ENCODE data around the gene CLCA4. TPM values are rescaled to one million over a fixed set of nuclear protein-coding genes. Genes with fewer than 3 reads are reported as not detected.

Gene CLCA4, protein sequence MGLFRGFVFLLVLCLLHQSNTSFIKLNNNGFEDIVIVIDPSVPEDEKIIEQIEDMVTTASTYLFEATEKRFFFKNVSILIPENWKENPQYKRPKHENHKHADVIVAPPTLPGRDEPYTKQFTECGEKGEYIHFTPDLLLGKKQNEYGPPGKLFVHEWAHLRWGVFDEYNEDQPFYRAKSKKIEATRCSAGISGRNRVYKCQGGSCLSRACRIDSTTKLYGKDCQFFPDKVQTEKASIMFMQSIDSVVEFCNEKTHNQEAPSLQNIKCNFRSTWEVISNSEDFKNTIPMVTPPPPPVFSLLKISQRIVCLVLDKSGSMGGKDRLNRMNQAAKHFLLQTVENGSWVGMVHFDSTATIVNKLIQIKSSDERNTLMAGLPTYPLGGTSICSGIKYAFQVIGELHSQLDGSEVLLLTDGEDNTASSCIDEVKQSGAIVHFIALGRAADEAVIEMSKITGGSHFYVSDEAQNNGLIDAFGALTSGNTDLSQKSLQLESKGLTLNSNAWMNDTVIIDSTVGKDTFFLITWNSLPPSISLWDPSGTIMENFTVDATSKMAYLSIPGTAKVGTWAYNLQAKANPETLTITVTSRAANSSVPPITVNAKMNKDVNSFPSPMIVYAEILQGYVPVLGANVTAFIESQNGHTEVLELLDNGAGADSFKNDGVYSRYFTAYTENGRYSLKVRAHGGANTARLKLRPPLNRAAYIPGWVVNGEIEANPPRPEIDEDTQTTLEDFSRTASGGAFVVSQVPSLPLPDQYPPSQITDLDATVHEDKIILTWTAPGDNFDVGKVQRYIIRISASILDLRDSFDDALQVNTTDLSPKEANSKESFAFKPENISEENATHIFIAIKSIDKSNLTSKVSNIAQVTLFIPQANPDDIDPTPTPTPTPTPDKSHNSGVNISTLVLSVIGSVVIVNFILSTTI
- total RNA-seq (2022) (not detected in 2 replicates), Bru-seq, nascent RNA (percentile 9 among the genes with signal in this experiment), BruChase-seq, experiment 1, labeled RNA remaining after a 6-hour chase (percentile 10 among the genes with signal in this experiment), BruChase-seq, experiment 2, labeled RNA remaining after a 2-hour chase (percentile 7 among the genes with signal in this experiment)
- long read RNA-seq, partial matches to known transcripts: 0 of 1 reads
- long read RNA-seq, other reads (novel, unspliced or antisense): 0 of 1 reads

DNA sequence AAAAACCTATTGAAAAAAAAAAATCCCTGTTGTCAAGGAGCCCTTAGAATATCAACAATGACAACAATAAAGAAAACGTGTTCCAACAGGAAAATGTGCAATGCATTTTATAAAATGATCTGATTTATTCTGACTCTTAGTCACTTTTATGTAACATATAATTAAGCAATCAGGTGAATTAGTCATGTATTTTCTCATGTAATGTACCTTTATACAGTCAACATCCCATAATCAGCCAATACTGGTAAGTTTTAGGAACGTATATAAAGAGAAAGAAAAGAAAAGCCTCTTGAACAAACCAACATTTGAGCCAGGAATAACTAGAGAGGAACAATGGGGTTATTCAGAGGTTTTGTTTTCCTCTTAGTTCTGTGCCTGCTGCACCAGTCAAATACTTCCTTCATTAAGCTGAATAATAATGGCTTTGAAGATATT is at the start of gene CLCA4:
TSS of gene CLCA4 (plus strand) at position 292 of the 435 bp plus-strand sequence. CDS start at position 334, 42 bp downstream.
- Mint-ChIP-seq H3K4me3 (ENCODE audit: low read depth, unreplicated experiment) (no peak within 1 kb of the TSS), H3K27me3 (ENCODE audit: unreplicated experiment) (no peaks in the 10 kb centered on the region), H3K27ac (ENCODE audit: unreplicated experiment) (peak within 1 kb of the TSS; percentile 12), H3K36me3 (ENCODE audit: insufficient read depth, unreplicated experiment) (peaks cover 7% of the 10 kb centered on the region), H3K9me3 (ENCODE audit: low read depth, unreplicated experiment) (no peaks in the 10 kb centered on the region), H3K4me1 (ENCODE audit: low read depth, unreplicated experiment) (peaks cover 31% of the 10 kb centered on the region)
- TF ChIP-seq, protein P1, sequence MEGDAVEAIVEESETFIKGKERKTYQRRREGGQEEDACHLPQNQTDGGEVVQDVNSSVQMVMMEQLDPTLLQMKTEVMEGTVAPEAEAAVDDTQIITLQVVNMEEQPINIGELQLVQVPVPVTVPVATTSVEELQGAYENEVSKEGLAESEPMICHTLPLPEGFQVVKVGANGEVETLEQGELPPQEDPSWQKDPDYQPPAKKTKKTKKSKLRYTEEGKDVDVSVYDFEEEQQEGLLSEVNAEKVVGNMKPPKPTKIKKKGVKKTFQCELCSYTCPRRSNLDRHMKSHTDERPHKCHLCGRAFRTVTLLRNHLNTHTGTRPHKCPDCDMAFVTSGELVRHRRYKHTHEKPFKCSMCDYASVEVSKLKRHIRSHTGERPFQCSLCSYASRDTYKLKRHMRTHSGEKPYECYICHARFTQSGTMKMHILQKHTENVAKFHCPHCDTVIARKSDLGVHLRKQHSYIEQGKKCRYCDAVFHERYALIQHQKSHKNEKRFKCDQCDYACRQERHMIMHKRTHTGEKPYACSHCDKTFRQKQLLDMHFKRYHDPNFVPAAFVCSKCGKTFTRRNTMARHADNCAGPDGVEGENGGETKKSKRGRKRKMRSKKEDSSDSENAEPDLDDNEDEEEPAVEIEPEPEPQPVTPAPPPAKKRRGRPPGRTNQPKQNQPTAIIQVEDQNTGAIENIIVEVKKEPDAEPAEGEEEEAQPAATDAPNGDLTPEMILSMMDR (IDR thresholded peaks at IDR 0.05; ENCODE audit: unreplicated experiment): no peak
- no peak for DNase-seq
- CTCF ChIA-PET: interaction anchor here (1.2 kb wide), 1 partner anchor 10 kb away, joined by 3 read pairs; no protein-coding TSS in a partner anchor
- BruUV-seq (replicated peaks): no TSS peak
- intact Hi-C loops (cut with micrococcal nuclease; ENCODE audit: unreplicated experiment): no loop called here

DNA sequence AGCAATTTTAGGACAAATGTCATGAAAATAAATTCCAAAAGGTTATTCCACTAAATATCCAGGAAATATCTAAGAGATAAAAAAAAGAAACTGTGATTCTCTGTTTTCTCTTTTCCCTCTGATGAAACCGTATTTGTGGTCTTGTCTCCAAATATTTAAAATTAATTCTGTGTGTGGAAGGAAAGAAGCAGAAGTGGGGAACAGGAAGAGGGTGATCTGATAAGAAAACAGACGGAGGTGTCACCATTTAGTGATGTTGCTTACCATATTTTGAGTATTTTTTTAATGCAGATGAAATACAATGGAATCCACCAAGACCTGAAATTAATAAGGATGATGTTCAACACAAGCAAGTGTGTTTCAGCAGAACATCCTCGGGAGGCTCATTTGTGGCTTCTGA is 48.6 kb upstream of the CLCA4 start:
- CTCF ChIA-PET: no interaction called here
- H3K4me1 Mint-ChIP-seq (ENCODE audit: low read depth, unreplicated experiment): peaks cover 13% of the 10 kb centered on the region

DNA sequence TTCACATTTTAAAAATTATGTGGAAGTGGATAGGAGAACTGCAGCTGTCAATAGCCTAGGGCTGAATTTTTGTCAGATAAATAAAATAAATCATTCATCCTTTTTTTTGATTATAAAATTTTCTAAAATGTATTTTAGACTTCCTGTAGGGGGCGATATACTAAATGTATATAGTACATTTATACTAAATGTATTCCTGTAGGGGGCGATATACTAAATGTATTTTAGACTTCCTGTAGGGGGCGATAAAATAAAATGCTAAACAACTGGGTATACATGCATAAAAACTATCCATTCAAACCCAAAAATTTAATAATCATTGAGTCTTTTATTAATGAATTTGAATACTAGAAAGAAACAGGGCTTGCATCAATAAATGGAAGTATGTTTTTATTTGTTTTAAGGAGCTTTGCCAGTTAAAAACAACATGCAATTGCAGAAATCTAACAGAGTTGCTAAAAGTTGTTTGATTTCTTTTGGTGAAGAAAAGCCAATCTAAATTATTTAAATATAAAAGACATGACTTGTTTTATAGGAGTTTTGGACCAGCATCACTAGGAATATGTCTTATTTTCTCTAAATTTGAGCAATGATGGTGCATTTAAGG is 46.8 kb upstream of the CLCA4 start:
- no TSS peak for BruUV-seq (replicated peaks)
- CTCF ChIA-PET: interaction anchor here (1.1 kb wide), 1 partner anchor 27 kb away, joined by 3 read pairs; no protein-coding TSS in a partner anchor
- H3K9me3 Mint-ChIP-seq (ENCODE audit: low read depth, unreplicated experiment): no peaks in the 10 kb centered on the region
- DNase-seq: no peak
- no peak overlapping the region for H3K4me3 Mint-ChIP-seq (ENCODE audit: low read depth, unreplicated experiment)
- intact Hi-C loops (cut with micrococcal nuclease; ENCODE audit: unreplicated experiment): no loop called here
- H3K27ac Mint-ChIP-seq (ENCODE audit: unreplicated experiment): no peak overlapping the region
- TF ChIP-seq, protein P1 (IDR thresholded peaks at IDR 0.05; ENCODE audit: unreplicated experiment): peak; percentile 91
- H3K4me1 Mint-ChIP-seq (ENCODE audit: low read depth, unreplicated experiment): peaks cover 20% of the 10 kb centered on the region
- H3K27me3 Mint-ChIP-seq (ENCODE audit: unreplicated experiment): peaks cover 37% of the 10 kb centered on the region
- H3K36me3 Mint-ChIP-seq (ENCODE audit: insufficient read depth, unreplicated experiment): peaks cover 6% of the 10 kb centered on the region

More for the DNA sequence above, 48.6 kb upstream of the CLCA4 start:
- peaks cover 6% of the 10 kb centered on the region for H3K36me3 Mint-ChIP-seq (ENCODE audit: insufficient read depth, unreplicated experiment)
- intact Hi-C loops (cut with micrococcal nuclease; ENCODE audit: unreplicated experiment): no loop called here
- H3K27ac Mint-ChIP-seq (ENCODE audit: unreplicated experiment): no peak overlapping the region
- DNase-seq: no peak
- peaks cover 43% of the 10 kb centered on the region for H3K27me3 Mint-ChIP-seq (ENCODE audit: unreplicated experiment)
- TF ChIP-seq, protein P1 (IDR thresholded peaks at IDR 0.05; ENCODE audit: unreplicated experiment): no peak
- H3K9me3 Mint-ChIP-seq (ENCODE audit: low read depth, unreplicated experiment): no peaks in the 10 kb centered on the region
- BruUV-seq (replicated peaks): no TSS peak
- no peak overlapping the region for H3K4me3 Mint-ChIP-seq (ENCODE audit: low read depth, unreplicated experiment)

DNA sequence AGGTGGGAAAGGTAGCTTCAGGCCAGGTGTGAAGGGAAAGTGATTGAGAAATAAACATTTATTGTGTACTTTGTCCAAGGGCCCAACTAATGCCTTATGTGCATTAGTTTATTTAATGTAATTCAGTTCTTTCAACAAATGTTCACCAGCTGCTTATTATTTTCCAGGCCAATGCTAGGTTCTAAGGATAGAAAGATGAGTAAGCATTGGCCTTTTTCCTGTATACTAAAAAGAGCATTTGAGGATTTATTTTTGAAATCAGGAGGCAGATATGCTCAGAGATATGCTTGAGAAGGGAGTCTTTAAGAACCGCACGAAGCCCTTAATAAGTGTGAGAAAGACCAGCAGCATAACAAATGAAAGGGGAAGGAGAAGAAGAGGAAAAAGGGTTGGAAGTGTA is 46.2 kb upstream of the CLCA4 start:
- Mint-ChIP-seq H3K27ac (ENCODE audit: unreplicated experiment) (no peak overlapping the region), H3K9me3 (ENCODE audit: low read depth, unreplicated experiment) (no peaks in the 10 kb centered on the region), H3K36me3 (ENCODE audit: insufficient read depth, unreplicated experiment) (peaks cover 6% of the 10 kb centered on the region), H3K4me1 (ENCODE audit: low read depth, unreplicated experiment) (peaks cover 26% of the 10 kb centered on the region), H3K27me3 (ENCODE audit: unreplicated experiment) (peaks cover 31% of the 10 kb centered on the region), H3K4me3 (ENCODE audit: low read depth, unreplicated experiment) (no peak overlapping the region)
- CTCF ChIA-PET: no interaction called here
- intact Hi-C loops (cut with micrococcal nuclease; ENCODE audit: unreplicated experiment): no loop called here
- TF ChIP-seq, protein P1 (IDR thresholded peaks at IDR 0.05; ENCODE audit: unreplicated experiment): no peak
- no TSS peak for BruUV-seq (replicated peaks)
- no peak for DNase-seq
